H1 (cell line): Measurements from ENCODE around the gene SFXN2. TPM values are rescaled to one million over a fixed set of nuclear protein-coding genes. Genes with fewer than 3 reads are reported as not detected.

Experiments used
- CTCF ChIA-PET: fragments of 300-600 bp; sonication (Branson Sonifier 250); formaldehyde crosslinking; loops from one replicate; lab custom pipeline; 2021; ENCODE audit not compliant: partially characterized antibody; lab: Charles Lee
- POLR2A ChIA-PET: fragments of 300-600 bp; sonication (Branson Sonifier 250); formaldehyde crosslinking; loops from one replicate; lab custom pipeline; 2021; ENCODE audit warnings: inconsistent platforms; ENCODE audit not compliant: partially characterized antibody; lab: Charles Lee
- DNase-seq, 2 experiments: peaks; one replicate each; pipeline versions ENCODE4 v3.0.0 to v3.0.0-alpha.2; 2010 to 2022; ENCODE audit warnings: low spot score in 2 of 2, low read depth in 1 of 2, mixed read lengths in 1 of 2
- FAIRE-seq: peaks from 2 replicates; lab custom pipeline; 2011; peaks lifted over from hg19 to GRCh38; lab: Jason Lieb, UNC
- H2AFZ ChIP-seq: 2 replicates; pipeline ENCODE4 v1.8.1; 2012; ENCODE audit warnings: low read length, inconsistent platforms
- H2AK5ac ChIP-seq: 2 replicates; pipeline ENCODE4 v1.6.1; 2013; ENCODE audit warnings: low read depth, low read length
- H2BK120ac ChIP-seq: replicated peaks from 2 replicates; pipeline ENCODE3; 2013; ENCODE audit warnings: low read depth, low read length, inconsistent platforms
- H2BK12ac ChIP-seq: 2 replicates; pipeline ENCODE4 v1.6.1; 2013; ENCODE audit warnings: low read depth, low read length
- H2BK15ac ChIP-seq: 2 replicates; pipeline ENCODE4 v1.6.1; 2013; ENCODE audit warnings: low read length
- H2BK20ac ChIP-seq: 2 replicates; pipeline ENCODE4 v1.6.1; 2013; ENCODE audit warnings: low read length
- H2BK5ac ChIP-seq: 2 replicates; pipeline ENCODE4 v1.6.1; 2013; ENCODE audit warnings: low read depth, low read length
- H3K14ac ChIP-seq: 2 replicates; pipeline ENCODE4 v1.6.1; 2013; ENCODE audit warnings: inconsistent platforms; ENCODE audit not compliant: insufficient read length
- H3K18ac ChIP-seq: 2 replicates; pipeline ENCODE4 v1.6.1; 2013; ENCODE audit warnings: low read length; ENCODE audit errors: extremely low read depth
- H3K23ac ChIP-seq: 2 replicates; pipeline ENCODE4 v1.6.1; 2013; ENCODE audit warnings: inconsistent platforms; ENCODE audit not compliant: insufficient read length
- H3K23me2 ChIP-seq: 2 replicates; pipeline ENCODE4 v1.6.1; 2013; ENCODE audit warnings: low read depth, low read length
- H3K27ac ChIP-seq: 2 replicates; pipeline ENCODE4 v1.6.1; 2011; ENCODE audit warnings: low read depth, low read length, inconsistent platforms
- H3K27me3 ChIP-seq, 4 experiments: replicated peaks in 1 of 4; 1 replicate in 1 of 4; 2 replicates in 3 of 4; pipeline versions ENCODE4 v1.6.1 to v1.8.1; 2011 to 2013; ENCODE audit warnings: low read length in 3 of 4, mild to moderate bottlenecking in 3 of 4, inconsistent platforms in 2 of 4, mixed read lengths in 2 of 4, moderate library complexity in 1 of 4; ENCODE audit not compliant: control insufficient read depth in 3 of 4, insufficient read depth in 3 of 4; ENCODE audit errors: extremely low read depth in 1 of 4
- H3K36me3 ChIP-seq, 4 experiments: 2 replicates each; pipeline versions ENCODE4 v1.6.1 to v1.8.1; 2011 to 2013; ENCODE audit warnings: mild to moderate bottlenecking in 4 of 4, low read length in 3 of 4, moderate library complexity in 2 of 4, control low read depth in 1 of 4, inconsistent platforms in 1 of 4; ENCODE audit not compliant: insufficient read depth in 4 of 4, control insufficient read depth in 2 of 4
- H3K4ac ChIP-seq: replicated peaks from 2 replicates; pipeline ENCODE3; 2013; ENCODE audit warnings: low read length, low read depth, mixed read lengths, inconsistent platforms; ENCODE audit not compliant: insufficient read length
- H3K4me1 ChIP-seq, 4 experiments: replicated peaks in 1 of 4; 1 replicate in 1 of 4; 2 replicates in 3 of 4; pipeline versions ENCODE4 v1.6.1 to v1.8.1; 2011 to 2013; ENCODE audit warnings: low read length in 3 of 4, inconsistent platforms in 2 of 4, mixed read lengths in 1 of 4; ENCODE audit not compliant: insufficient read depth in 4 of 4, control insufficient read depth in 3 of 4
- H3K4me2 ChIP-seq, 2 experiments: 2 replicates each; pipeline versions ENCODE4 v1.6.1 to v1.8.1; 2011 to 2013; ENCODE audit warnings: low read depth in 2 of 2, low read length in 2 of 2, control low read depth in 1 of 2, inconsistent platforms in 1 of 2, mild to moderate bottlenecking in 1 of 2; ENCODE audit not compliant: insufficient read depth in 1 of 2
- H3K4me3 ChIP-seq, 4 experiments: fragments of 200-600, 300-600 bp in 1 of 4; sonication (generic), shearing (Covaris generic), sonication (Bioruptor Twin) in 1 of 4; 2 replicates each; pipeline versions ENCODE4 v1.5.1 to v1.8.1; 2011 to 2016; ENCODE audit warnings: low read length in 4 of 4, low read depth in 3 of 4, control low read depth in 2 of 4, inconsistent platforms in 2 of 4, mild to moderate bottlenecking in 2 of 4, mixed read lengths in 1 of 4, moderate library complexity in 1 of 4; ENCODE audit not compliant: insufficient read depth in 2 of 4; ENCODE audit errors: extremely low read depth in 1 of 4
- H3K56ac ChIP-seq: replicated peaks from 2 replicates; pipeline ENCODE3; 2013; ENCODE audit warnings: low read depth, mild to moderate bottlenecking, mixed read lengths, low read length, inconsistent platforms; ENCODE audit not compliant: insufficient read length
- H3K79me1 ChIP-seq: 2 replicates; pipeline ENCODE4 v1.6.1; 2013; ENCODE audit warnings: low read depth, low read length, control low read depth
- H3K79me2 ChIP-seq, 2 experiments: 2 replicates each; pipeline versions ENCODE4 v1.6.1 to v1.8.1; 2012 to 2013; ENCODE audit warnings: low read length in 2 of 2, mild to moderate bottlenecking in 2 of 2, inconsistent platforms in 1 of 2; ENCODE audit not compliant: insufficient read depth in 2 of 2, control insufficient read depth in 1 of 2
- H3K9ac ChIP-seq, 4 experiments: replicated peaks in 1 of 4; 1 replicate in 1 of 4; 2 replicates in 3 of 4; pipeline versions ENCODE4 v1.6.1 to v1.8.1; 2011 to 2013; ENCODE audit warnings: low read depth in 3 of 4, low read length in 3 of 4, control low read depth in 2 of 4, mild to moderate bottlenecking in 2 of 4, moderate library complexity in 2 of 4, inconsistent platforms in 1 of 4; ENCODE audit errors: extremely low read depth in 1 of 4
- H3K9me3 ChIP-seq, 2 experiments: 2 replicates each; pipeline versions ENCODE4 v1.6.1 to v1.8.1; 2012 to 2013; ENCODE audit warnings: mild to moderate bottlenecking in 2 of 2, moderate library complexity in 2 of 2, control low read depth in 1 of 2, inconsistent platforms in 1 of 2, low read depth in 1 of 2, low read length in 1 of 2, mixed read lengths in 1 of 2; ENCODE audit not compliant: insufficient read depth in 2 of 2
- H4K20me1 ChIP-seq, 2 experiments: replicated peaks in 1 of 2; 2 replicates each; pipeline versions ENCODE3 to v1.8.1; 2011 to 2013; ENCODE audit warnings: inconsistent platforms in 2 of 2, low read length in 2 of 2, mild to moderate bottlenecking in 1 of 2; ENCODE audit not compliant: insufficient read depth in 2 of 2, control insufficient read depth in 1 of 2
- H4K5ac ChIP-seq: 2 replicates; pipeline ENCODE4 v1.6.1; 2013; ENCODE audit warnings: low read length, low read depth, mixed read lengths, inconsistent platforms; ENCODE audit not compliant: insufficient read length
- H4K8ac ChIP-seq: 2 replicates; pipeline ENCODE4 v1.8.0; 2013; ENCODE audit warnings: mild to moderate bottlenecking, moderate library complexity, low read length, inconsistent platforms; ENCODE audit not compliant: insufficient read depth; ENCODE audit errors: extremely low read depth
- H4K91ac ChIP-seq: replicated peaks from 2 replicates; pipeline ENCODE3; 2013; ENCODE audit warnings: low read length, mixed read lengths, inconsistent platforms; ENCODE audit not compliant: insufficient read length
- KDM5A ChIP-seq: fragments of 200-600 bp; IDR thresholded peaks from 2 replicates; pipeline ENCODE4 v1.7.1; 2012; ENCODE audit warnings: mild to moderate bottlenecking, low read length, inconsistent platforms, mixed read lengths
- POU5F1 ChIP-seq: IDR thresholded peaks from 2 replicates; pipeline ENCODE4 v1.6.1; 2011; ENCODE audit warnings: low read depth, mild to moderate bottlenecking, low read length, moderate library complexity
- RAD21 ChIP-seq, 2 experiments: IDR thresholded peaks in 1 of 2; conservative IDR thresholded peaks in 1 of 2; 2 replicates each; pipeline ENCODE4 v1.6.1; 2011; ENCODE audit warnings: low read depth in 2 of 2, low read length in 2 of 2, improper control_type of control experiment in 1 of 2, inconsistent platforms in 1 of 2, mild to moderate bottlenecking in 1 of 2, moderate library complexity in 1 of 2
- SAP30 ChIP-seq: fragments of 300-600 bp; sonication (generic); IDR thresholded peaks from 2 replicates; pipeline ENCODE4 v1.7.1; 2012; ENCODE audit warnings: low read length, moderate library complexity, mild to moderate bottlenecking, inconsistent platforms; ENCODE audit not compliant: insufficient read depth, insufficient replicate concordance
- WGBS, 2 experiments: shearing (Covaris generic) in 1 of 2; methylation state at CpG; one replicate each; pipeline versions ENCODE4 v1.1.6 to v1.1.7; 2013 to 2015; ENCODE audit warnings: low lambda C conversion rate in 2 of 2, mixed read lengths in 2 of 2, inconsistent platforms in 1 of 2, low coverage in 1 of 2, missing lambda C conversion rate in 1 of 2; ENCODE audit not compliant: insufficient replicate concordance in 2 of 2, insufficient coverage in 1 of 2, insufficient read length in 1 of 2; ENCODE audit errors: extremely low coverage in 1 of 2, missing lambda C conversion rate in 1 of 2; 5-methylcytosine and 5-hydroxymethylcytosine counted together
- polyA plus RNA-seq, 7 experiments: library from polyadenylated mRNA; depleted of rRNA in 3 of 7; stranded (reverse) in 5 of 7; unstranded in 2 of 7; fragments of >200 nt in 5 of 7; fragments of 200-250 nt in 2 of 7; gene quantifications; 1 replicate in 5 of 7; 2 replicates in 1 of 7; 4 replicates in 1 of 7; pipeline versions ENCODE4 v1.2.1 to v1.2.3, GENCODE V29; 2011 to 2013; ENCODE audit warnings: missing spikeins in 2 of 7, mixed read lengths in 2 of 7
- total RNA-seq: library from RNA; stranded (reverse); fragmentation: NEBNext Ultra II Directional; extraction: Animal tissue kit (Norgen Biotek cat#: 25700); gene quantifications from 2 replicates; pipeline ENCODE4 v1.2.1, GENCODE V29; 2021

SFXN2 gene
- total and polyA plus RNA-seq, 2 of the 8 experiments (the other 6 are each of a cell fraction or from before 2014, with no cell fraction given) = 20.5 to 23.5 TPM

DNA sequence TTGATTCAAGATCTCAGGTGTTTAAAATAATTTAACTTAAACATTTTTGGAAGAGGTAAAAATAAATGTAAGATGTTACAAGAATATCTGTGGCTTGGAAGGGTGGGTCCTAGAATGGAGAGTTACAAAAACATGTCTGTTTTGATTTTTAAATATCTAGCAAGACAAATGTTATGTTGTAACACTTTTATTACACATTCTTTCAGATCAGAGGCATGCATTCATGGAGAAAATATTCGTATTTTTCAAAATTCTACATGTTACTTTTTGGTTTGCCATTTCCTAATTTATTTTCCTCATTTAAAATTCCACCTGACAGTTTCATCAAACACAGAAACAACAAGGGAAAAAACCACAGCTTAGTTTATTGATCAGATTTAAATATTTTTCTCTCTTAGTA, 39.3 kb downstream of the SFXN2 start:
- Histone ChIP-seq H4K20me1 (no peaks in the 10 kb centered on the region), H3K14ac (no peak overlapping the region), H3K27ac (no peak overlapping the region), H3K9ac (no peak overlapping the region), H3K4ac (no peak overlapping the region), H2BK15ac (no peak overlapping the region), H3K9me3 (no peaks in the 10 kb centered on the region), H2BK5ac (no peak overlapping the region), H3K23ac (no peak overlapping the region), H4K5ac (no peak overlapping the region), H4K8ac (no peak overlapping the region), H3K4me1 (no peaks in the 10 kb centered on the region), H3K56ac (no peak overlapping the region), H3K36me3 (no peaks in the 10 kb centered on the region), H2BK120ac (no peak overlapping the region), H3K18ac (no peak overlapping the region), H3K23me2 (no peaks in the 10 kb centered on the region), H3K79me2 (peaks cover 3 to 5% of the 10 kb centered on the region in 2 experiments; a peak in 2 of 4 replicates), H3K27me3 (no peaks in the 10 kb centered on the region), H3K4me3 (no peak overlapping the region), H4K91ac (no peak overlapping the region), H3K4me2 (no peak overlapping the region), H2BK20ac (no peak overlapping the region), H3K79me1 (peaks cover 3% of the 10 kb centered on the region; the same call in 1 of the 2 replicates), H2AFZ (no peak overlapping the region), H2BK12ac (no peak overlapping the region), H2AK5ac (no peak overlapping the region)
- no peak for FAIRE-seq
- WGBS, 2 experiments = 92% methylated on average over 1 of the region's 1 CpG; no CpG with 5 or more reads in 1 of the 2 experiments
- ChIA-PET POLR2A (interaction anchor here (1.4 to 4.1 kb wide), 3 partner anchors 9 to 22 kb away, joined by 5 to 22 read pairs (median 6); partner anchors contain the start of gene WBP1L), CTCF (interaction anchor here (0.8 to 5.2 kb wide), 24 partner anchors 10 to 315 kb away, joined by 3 to 42 read pairs (median 4); partner anchors contain the start of genes CYP17A1 and WBP1L)
- DNase-seq = no peak
- TF ChIP-seq KDM5A (no peak), POU5F1 (no peak), SAP30 (no peak), RAD21 (IDR thresholded peaks at IDR 0.05 in 1 of 2, conservative IDR thresholded peaks at IDR 0.05 in 1 of 2; ENCODE audit: low read depth in 2 of 2, low read length in 2 of 2) (no peak)
